NB4 (cell line): Measurements from ENCODE around the gene PDE4D.

ENCODE experiments used
- DNase-seq: peaks from one replicate; pipeline ENCODE4 v3.0.0; 2010; ENCODE audit warnings: low read depth
- H3K4me3 ChIP-seq: one replicate; pipeline ENCODE4 v1.5.1; 2011; ENCODE audit warnings: mild to moderate bottlenecking, low read depth, low read length, moderate library complexity
- CTCF ChIP-seq: IDR thresholded peaks from one replicate; pipeline ENCODE4 v1.5.1; 2012; ENCODE audit warnings: low read depth, low read length
- MAX ChIP-seq: IDR thresholded peaks from 2 replicates; pipeline ENCODE4 v1.6.1; 2011; ENCODE audit warnings: low read depth, low read length
- MYC ChIP-seq: IDR thresholded peaks from 2 replicates; pipeline ENCODE4 v1.6.1; 2011; ENCODE audit warnings: low read depth, low read length
- POLR2A ChIP-seq: IDR thresholded peaks from 2 replicates; pipeline ENCODE4 v1.6.1; 2011; ENCODE audit warnings: mild to moderate bottlenecking; ENCODE audit not compliant: insufficient read length; ENCODE audit errors: extremely low read depth

PDE4D gene

GRCh38 chr5:59275510-59276324, 617.8 kb downstream of the PDE4D start:
- peak; percentile 16 for DNase-seq
- H3K4me3 ChIP-seq = peak overlapping the region; percentile 32

GRCh38 chr5:59275170-59275509, 618.4 kb downstream of the PDE4D start:
- H3K4me3 ChIP-seq = no peak overlapping the region
- no peak for DNase-seq
- TF ChIP-seq CTCF (no peak), MAX (no peak), MYC (no peak), POLR2A (no peak)

More at GRCh38 chr5:59275510-59276324, 617.8 kb downstream of the PDE4D start:
- TF ChIP-seq MAX (no peak), MYC (no peak), POLR2A (no peak), CTCF (no peak)

- no peak for TF ChIP-seq MAX
- TF ChIP-seq MYC = no peak
- no peak for TF ChIP-seq CTCF
- no peak for TF ChIP-seq POLR2A
- H3K4me3 ChIP-seq = no peak overlapping the region
- DNase-seq = no peak
Measured at GRCh38 chr5:59274106-59274636, 619.4 kb downstream of the PDE4D start.

GRCh38 chr5:59272809-59273427, 620.6 kb downstream of the PDE4D start:
- no peak for DNase-seq
- no peak overlapping the region for H3K4me3 ChIP-seq
- no peak for TF ChIP-seq CTCF

- TF ChIP-seq MAX (no peak), CTCF (no peak), POLR2A (no peak), MYC (no peak)
- H3K4me3 ChIP-seq = no peak overlapping the region
- no peak for DNase-seq
Measured at GRCh38 chr5:59268756-59269415, 624.6 kb downstream of the PDE4D start.
